ENCODE measurements around the gene URB1. TPM values are rescaled to one million over a fixed set of nuclear protein-coding genes. Genes with fewer than 3 reads are reported as not detected.
"Not testable (repeated sequence)": the region's sequence is repeated elsewhere in the genome, so short reads cannot be mapped to it uniquely, and the experiment has no call there.

The URB1 gene
- total RNA-seq, result 10 to 100 TPM; 13.9 to 15.2 TPM
- polyA plus RNA-seq, result 1 to 10 TPM in 1 of 2 donors, under 1 TPM in 1; 0.55 to 3.3 TPM

DNA sequence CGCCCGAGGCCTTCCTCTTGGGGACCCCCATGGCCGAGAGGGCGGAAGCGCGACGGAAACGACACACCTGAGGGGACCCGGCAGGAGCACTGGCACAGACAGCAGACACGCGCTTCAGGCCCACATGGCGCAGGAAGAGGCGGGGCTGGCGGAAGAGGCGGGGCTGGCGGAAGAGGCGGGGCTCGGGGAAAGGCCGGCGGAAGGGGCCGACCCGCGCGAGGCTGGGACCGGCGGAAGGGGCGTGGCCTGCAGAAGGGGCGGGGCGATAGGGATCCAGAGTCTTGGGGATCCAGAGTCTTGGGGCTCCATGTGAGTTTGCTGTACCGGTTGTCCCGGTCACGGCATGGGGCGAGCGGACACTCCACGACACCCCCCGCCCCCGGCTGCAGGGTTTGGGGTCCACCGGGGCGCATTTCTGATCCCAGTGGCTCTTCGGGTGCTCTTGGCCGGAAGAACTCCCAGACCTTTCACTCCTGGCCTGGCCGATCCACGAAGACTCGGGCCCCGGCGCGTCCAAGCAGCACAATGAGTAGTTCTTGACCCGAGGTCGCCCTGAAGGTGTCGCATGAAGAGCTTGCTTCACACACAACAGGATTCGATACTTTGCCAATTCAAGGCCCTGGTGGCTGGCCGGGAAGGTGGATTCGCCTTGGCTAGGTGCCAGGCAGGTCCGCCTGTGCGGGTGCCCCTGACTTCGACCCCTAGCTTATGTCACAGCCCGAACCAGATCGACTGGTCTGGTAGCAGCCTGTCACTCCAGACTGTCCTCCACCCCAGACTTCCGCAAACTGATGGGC lies at the start of gene URB1:
Gene URB1, minus strand, starts transcription at position 133 of the 797 bp plus-strand sequence. Its CDS starts 102 bp downstream, at position 31.
- ChIA-PET POLR2A (ENCODE audit: partially characterized antibody) (interaction anchor here (0.7 to 4.3 kb wide), 7 partner anchors 19 to 378 kb away, joined by 3 to 47 read pairs (median 5); partner anchors contain the start of genes CFAP298, EVA1C and PAXBP1), CTCF (ENCODE audit: partially characterized antibody) (interaction anchor here (1.1 to 5.6 kb wide), 6 partner anchors 10 to 212 kb away, joined by 3 to 43 read pairs (median 6); partner anchors contain the start of gene EVA1C)
- peaks cover 3 to 7% of the 10 kb centered on the region in 2 donors for H3K36me3 Mint-ChIP-seq
- DNase-seq, result peak; percentile 90 to 95 (median 92)
- H3K27ac ChIP-seq (ENCODE audit: low read depth, low read length), result peak within 1 kb of the TSS; percentile 68
- H3K27me3 Mint-ChIP-seq, result peaks cover 2 to 4% of the 10 kb centered on the region in 2 donors
- peak within 1 kb of the TSS; percentile 86 to 90 for H3K4me3 ChIP-seq (ENCODE audit: low read length in 2 of 2)
- H3K9me3 Mint-ChIP-seq, result no peaks in the 10 kb centered on the region
- peaks cover 23 to 54% (median 43%) of the 10 kb centered on the region in 4 donors for H3K4me1 Mint-ChIP-seq
- H3K27ac Mint-ChIP-seq, result peak within 1 kb of the TSS; percentile 72 to 91 (median 84)
- H3K4me3 Mint-ChIP-seq, result peak within 1 kb of the TSS; percentile 84 to 89 (median 88)
- H3K9me3 ChIP-seq (ENCODE audit: control insufficient read depth in 1 of 2, low read length in 2 of 2), result no peaks in the 10 kb centered on the region
- no peaks in the 10 kb centered on the region for H3K27me3 ChIP-seq (ENCODE audit: insufficient read depth, low read length)
- peaks cover 30% of the 10 kb centered on the region for H3K4me1 ChIP-seq (ENCODE audit: insufficient read depth, low read length)
- H3K36me3 ChIP-seq (ENCODE audit: insufficient read depth, low read length), result peaks cover 8% of the 10 kb centered on the region
- intact Hi-C loops (cut with micrococcal nuclease), result loop anchor here (1.0 to 5.0 kb wide), 7 partner anchors 19 to 1249 kb away; partner anchors contain the start of genes CFAP298, CRYZL1, EVA1C and ITSN1

DNA sequence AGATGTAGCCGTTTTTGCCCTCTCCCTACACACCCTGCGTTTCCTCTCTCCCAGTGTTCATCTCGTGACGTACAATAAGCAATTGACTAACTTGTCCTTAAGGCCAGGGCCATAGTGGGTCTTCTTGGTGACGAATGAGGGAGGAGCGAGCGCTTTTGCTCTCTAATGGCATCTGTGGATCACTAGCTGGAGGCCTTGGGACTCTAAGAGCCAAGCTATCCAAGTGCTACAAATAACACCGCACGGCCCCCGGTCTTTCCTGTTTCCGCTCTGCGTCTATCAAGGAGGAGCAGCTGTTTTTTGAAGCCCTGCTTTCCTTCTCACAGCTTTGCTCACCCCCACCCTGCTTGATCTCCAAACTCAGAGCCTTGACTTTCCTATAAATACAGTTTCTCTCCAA lies 44.9 kb upstream of the URB1 start:
- no peaks in the 10 kb centered on the region for H3K27me3 ChIP-seq (ENCODE audit: insufficient read depth, low read length)
- H3K27ac Mint-ChIP-seq, result peak overlapping the region in 2 of 7 donors; percentile 45 to 72
- H3K4me1 Mint-ChIP-seq, result peaks cover 10 to 37% (median 13%) of the 10 kb centered on the region in 4 donors
- peaks cover 10 to 23% of the 10 kb centered on the region in 2 donors for H3K36me3 Mint-ChIP-seq
- H3K4me1 ChIP-seq (ENCODE audit: insufficient read depth, low read length), result no peaks in the 10 kb centered on the region
- POLR2A ChIA-PET (ENCODE audit: partially characterized antibody), result no interaction called here
- H3K4me3 Mint-ChIP-seq, result no peak overlapping the region
- H3K27me3 Mint-ChIP-seq, result no peaks in the 10 kb centered on the region
- H3K9me3 Mint-ChIP-seq, result peaks cover 0 to 4% (median 0%) of the 10 kb centered on the region in 8 donors
- no peak overlapping the region for H3K4me3 ChIP-seq (ENCODE audit: low read length in 2 of 2)
- no peak overlapping the region for H3K27ac ChIP-seq (ENCODE audit: low read depth, low read length)
- no peak for DNase-seq
- CTCF ChIA-PET (ENCODE audit: partially characterized antibody), result no interaction called here
- no peaks in the 10 kb centered on the region for H3K36me3 ChIP-seq (ENCODE audit: insufficient read depth, low read length)
- intact Hi-C loops (cut with micrococcal nuclease), result no loop called here
- H3K9me3 ChIP-seq (ENCODE audit: control insufficient read depth in 1 of 2, low read length in 2 of 2), result no peaks in the 10 kb centered on the region

GRCh38 chr21:32432982-32433660 lies 40.3 kb upstream of the URB1 start:
- H3K9me3 Mint-ChIP-seq; POLR2A ChIA-PET (ENCODE audit: partially characterized antibody); H3K36me3 ChIP-seq (ENCODE audit: insufficient read depth, low read length); H3K27me3 Mint-ChIP-seq; H3K4me3 Mint-ChIP-seq; H3K4me3 ChIP-seq (ENCODE audit: low read length in 2 of 2); H3K9me3 ChIP-seq (ENCODE audit: control insufficient read depth in 1 of 2, low read length in 2 of 2); intact Hi-C loops (cut with micrococcal nuclease); DNase-seq; H3K27me3 ChIP-seq (ENCODE audit: insufficient read depth, low read length); CTCF ChIA-PET (ENCODE audit: partially characterized antibody); H3K4me1 ChIP-seq (ENCODE audit: insufficient read depth, low read length); H3K27ac ChIP-seq (ENCODE audit: low read depth, low read length): not testable (repeated sequence)
- H3K36me3 Mint-ChIP-seq, result peaks cover 7 to 17% of the 10 kb centered on the region in 2 donors
- peak overlapping the region in 1 of 7 donors; percentile 57 for H3K27ac Mint-ChIP-seq
- H3K4me1 Mint-ChIP-seq, result peaks cover 14 to 28% (median 19%) of the 10 kb centered on the region in 4 donors

DNA sequence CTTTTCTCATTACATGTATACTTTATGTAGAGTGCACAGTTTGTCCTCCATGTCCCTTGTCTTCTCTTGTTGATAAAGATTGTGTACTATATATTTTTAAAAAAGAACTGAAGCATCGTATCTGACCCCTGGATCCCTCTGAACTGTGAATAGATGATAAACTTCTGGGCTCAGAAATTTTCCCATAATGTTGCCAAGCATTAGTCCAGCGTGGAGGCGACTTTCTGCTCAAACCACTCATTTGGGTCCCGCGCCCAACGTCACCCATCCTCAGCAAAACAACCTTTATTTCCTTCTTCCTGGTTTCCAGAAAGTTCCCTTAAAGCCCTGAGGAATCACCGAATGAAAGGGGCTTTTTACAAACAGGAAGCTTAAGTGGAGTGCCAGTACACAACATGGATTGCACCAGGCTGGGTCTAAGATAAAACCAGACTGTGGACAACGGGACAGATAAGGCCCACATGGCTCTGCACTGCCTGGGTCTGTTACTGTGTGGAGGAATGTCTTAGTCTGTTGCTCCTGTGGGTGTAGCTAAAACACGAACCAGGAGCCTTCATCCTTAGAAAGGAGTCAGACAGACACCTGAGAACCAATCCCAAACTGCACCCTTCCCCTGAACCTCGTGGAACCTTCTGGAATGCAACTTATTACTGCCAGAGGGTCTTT lies 35.3 kb upstream of the URB1 start:
- Histone ChIP-seq H3K27ac (ENCODE audit: low read depth, low read length) (no peak overlapping the region), H3K36me3 (ENCODE audit: insufficient read depth, low read length) (no peaks in the 10 kb centered on the region), H3K9me3 (ENCODE audit: control insufficient read depth in 1 of 2, low read length in 2 of 2) (no peaks in the 10 kb centered on the region), H3K27me3 (ENCODE audit: insufficient read depth, low read length) (no peaks in the 10 kb centered on the region), H3K4me3 (ENCODE audit: low read length in 2 of 2) (no peak overlapping the region), H3K4me1 (ENCODE audit: insufficient read depth, low read length) (no peaks in the 10 kb centered on the region)
- Mint-ChIP-seq H3K4me1 (peaks cover 9 to 12% (median 11%) of the 10 kb centered on the region in 4 donors), H3K4me3 (no peak overlapping the region), H3K27ac (no peak overlapping the region), H3K36me3 (peaks cover 10 to 22% of the 10 kb centered on the region in 2 donors), H3K27me3 (no peaks in the 10 kb centered on the region), H3K9me3 (peaks cover 0 to 3% (median 0%) of the 10 kb centered on the region in 8 donors)
- DNase-seq, result no peak
- CTCF ChIA-PET (ENCODE audit: partially characterized antibody), result no interaction called here
- intact Hi-C loops (cut with micrococcal nuclease), result no loop called here
- POLR2A ChIA-PET (ENCODE audit: partially characterized antibody), result no interaction called here

- no peak overlapping the region for H3K4me3 Mint-ChIP-seq
- H3K9me3 ChIP-seq (ENCODE audit: control insufficient read depth in 1 of 2, low read length in 2 of 2), result no peaks in the 10 kb centered on the region
- H3K4me1 Mint-ChIP-seq, result peaks cover under 1 to 7% (median 7%) of the 10 kb centered on the region in 4 donors
- H3K27me3 ChIP-seq (ENCODE audit: insufficient read depth, low read length), result no peaks in the 10 kb centered on the region
- POLR2A ChIA-PET (ENCODE audit: partially characterized antibody), result no interaction called here
- intact Hi-C loops (cut with micrococcal nuclease), result no loop called here
- no peak overlapping the region for H3K27ac ChIP-seq (ENCODE audit: low read depth, low read length)
- H3K27ac Mint-ChIP-seq, result peak overlapping the region in 2 of 7 donors; percentile 1 to 62
- CTCF ChIA-PET (ENCODE audit: partially characterized antibody), result interaction anchor here (0.8 kb wide), 1 partner anchor 143 kb away, joined by 3 read pairs; no protein-coding TSS in a partner anchor
- H3K27me3 Mint-ChIP-seq, result no peaks in the 10 kb centered on the region
- DNase-seq, result no peak
- H3K4me1 ChIP-seq (ENCODE audit: insufficient read depth, low read length), result no peaks in the 10 kb centered on the region
- no peaks in the 10 kb centered on the region for H3K36me3 ChIP-seq (ENCODE audit: insufficient read depth, low read length)
- H3K9me3 Mint-ChIP-seq, result peaks cover 0 to 5% (median 0%) of the 10 kb centered on the region in 8 donors
- H3K36me3 Mint-ChIP-seq, result peaks cover 14 to 26% of the 10 kb centered on the region in 2 donors
- H3K4me3 ChIP-seq (ENCODE audit: low read length in 2 of 2), result no peak overlapping the region
These were observed 33.8 kb upstream of the URB1 start for GRCh38 chr21:32426592-32427051.

DNA sequence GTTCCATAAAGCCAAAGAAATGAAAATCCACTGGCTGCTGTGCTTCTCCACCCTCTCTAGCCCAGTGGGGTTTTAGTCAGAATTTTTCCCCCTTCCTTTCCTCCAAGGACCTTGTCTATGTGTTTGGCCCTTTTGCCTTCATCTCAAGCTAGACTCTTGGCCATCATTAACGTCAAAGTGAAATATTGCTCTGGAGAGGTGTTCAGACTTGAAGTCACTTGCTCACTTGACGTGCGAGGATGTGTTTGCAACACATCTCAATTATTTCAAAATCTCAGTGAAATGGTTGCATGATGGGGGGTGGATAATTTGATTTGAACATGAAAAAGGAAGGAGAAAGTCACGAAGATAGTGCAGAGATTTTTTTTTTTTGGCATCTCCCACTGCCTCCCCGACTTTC lies 33.3 kb upstream of the URB1 start:
- ChIA-PET CTCF (ENCODE audit: partially characterized antibody) (no interaction called here), POLR2A (ENCODE audit: partially characterized antibody) (interaction anchor here (0.5 kb wide), 1 partner anchor 345 kb away, joined by 3 read pairs; the partner anchor contains the start of gene PAXBP1)
- peaks cover 0 to 7% (median 7%) of the 10 kb centered on the region in 4 donors for H3K4me1 Mint-ChIP-seq
- no peaks in the 10 kb centered on the region for H3K27me3 ChIP-seq (ENCODE audit: insufficient read depth, low read length)
- no peak overlapping the region for H3K4me3 Mint-ChIP-seq
- no peaks in the 10 kb centered on the region for H3K4me1 ChIP-seq (ENCODE audit: insufficient read depth, low read length)
- H3K27ac Mint-ChIP-seq, result no peak overlapping the region
- DNase-seq, result no peak
- H3K9me3 ChIP-seq (ENCODE audit: control insufficient read depth in 1 of 2, low read length in 2 of 2), result no peaks in the 10 kb centered on the region
- H3K36me3 Mint-ChIP-seq, result peaks cover 14 to 25% of the 10 kb centered on the region in 2 donors
- H3K27me3 Mint-ChIP-seq, result no peaks in the 10 kb centered on the region
- H3K36me3 ChIP-seq (ENCODE audit: insufficient read depth, low read length), result no peaks in the 10 kb centered on the region
- no peak overlapping the region for H3K27ac ChIP-seq (ENCODE audit: low read depth, low read length)
- peaks cover 0 to 5% (median 0%) of the 10 kb centered on the region in 8 donors for H3K9me3 Mint-ChIP-seq
- intact Hi-C loops (cut with micrococcal nuclease), result no loop called here
- no peak overlapping the region for H3K4me3 ChIP-seq (ENCODE audit: low read length in 2 of 2)
